ENCODE measurements around the gene PILRA. TPM values are rescaled to one million over a fixed set of nuclear protein-coding genes. Genes with fewer than 3 reads are reported as not detected.
"Not testable (repeated sequence)": the region's sequence is repeated elsewhere in the genome, so short reads cannot be mapped to it uniquely, and the experiment has no call there.

PILRA gene
- 1 to 10 TPM; 3.4 to 3.7 (median 3.5) TPM for polyA plus RNA-seq (ENCODE audit: insufficient read length in 3 of 3)

- no peak for DNase-seq (ENCODE audit: low read depth in 3 of 3, low spot score in 2 of 3)
Measured at GRCh38 chr7:100373261-100373831, at the start of gene PILRA. PILRA (plus strand) TSS chr7:100373487; CDS start chr7:100373657, 170 bp downstream.

GRCh38 chr7:100324194-100324593 lies 49.1 kb upstream of the PILRA start:
- DNase-seq (ENCODE audit: low read depth in 3 of 3, low spot score in 2 of 3) = not testable (repeated sequence)

- not testable (repeated sequence) for DNase-seq (ENCODE audit: low read depth in 3 of 3, low spot score in 2 of 3)
Measured at GRCh38 chr7:100325671-100326070, 47.6 kb upstream of the PILRA start.

GRCh38 chr7:100326914-100327313 lies 46.4 kb upstream of the PILRA start:
- DNase-seq (ENCODE audit: low read depth in 3 of 3, low spot score in 2 of 3) = not testable (repeated sequence)

- DNase-seq (ENCODE audit: low read depth in 3 of 3, low spot score in 2 of 3) = peak; percentile 77 to 86 (median 78)
Measured at GRCh38 chr7:100335566-100336466, 37.5 kb upstream of the PILRA start.

GRCh38 chr7:100338083-100338696 lies 35.1 kb upstream of the PILRA start:
- not testable (repeated sequence) for DNase-seq (ENCODE audit: low read depth in 3 of 3, low spot score in 2 of 3)

GRCh38 chr7:100341286-100341685 lies 32.0 kb upstream of the PILRA start:
- not testable (repeated sequence) for DNase-seq (ENCODE audit: low read depth in 3 of 3, low spot score in 2 of 3)

GRCh38 chr7:100342765-100343164 lies 30.5 kb upstream of the PILRA start:
- no peak for DNase-seq (ENCODE audit: low read depth in 3 of 3, low spot score in 2 of 3)

GRCh38 chr7:100344124-100344559 lies 29.1 kb upstream of the PILRA start:
- not testable (repeated sequence) for DNase-seq (ENCODE audit: low read depth in 3 of 3, low spot score in 2 of 3)

GRCh38 chr7:100344560-100345287 lies 28.6 kb upstream of the PILRA start:
- DNase-seq (ENCODE audit: low read depth in 3 of 3, low spot score in 2 of 3) = not testable (repeated sequence)

GRCh38 chr7:100345288-100345672 lies 28.0 kb upstream of the PILRA start:
- DNase-seq (ENCODE audit: low read depth in 3 of 3, low spot score in 2 of 3) = peak in 1 of 3 donors; percentile 16

GRCh38 chr7:100346921-100347320 lies 26.4 kb upstream of the PILRA start:
- no peak for DNase-seq (ENCODE audit: low read depth in 3 of 3, low spot score in 2 of 3)

GRCh38 chr7:100348805-100349204 lies 24.5 kb upstream of the PILRA start:
- DNase-seq (ENCODE audit: low read depth in 3 of 3, low spot score in 2 of 3) = no peak

GRCh38 chr7:100349757-100350156 lies 23.5 kb upstream of the PILRA start:
- no peak for DNase-seq (ENCODE audit: low read depth in 3 of 3, low spot score in 2 of 3)

- no peak for DNase-seq (ENCODE audit: low read depth in 3 of 3, low spot score in 2 of 3)
Measured at GRCh38 chr7:100351657-100352058, 21.6 kb upstream of the PILRA start.

GRCh38 chr7:100352230-100352781 lies 21.0 kb upstream of the PILRA start:
- not testable (repeated sequence) for DNase-seq (ENCODE audit: low read depth in 3 of 3, low spot score in 2 of 3)

- no peak for DNase-seq (ENCODE audit: low read depth in 3 of 3, low spot score in 2 of 3)
Measured at GRCh38 chr7:100352984-100353684, 20.2 kb upstream of the PILRA start.

GRCh38 chr7:100353685-100354330 lies 19.5 kb upstream of the PILRA start:
- DNase-seq (ENCODE audit: low read depth in 3 of 3, low spot score in 2 of 3) = no peak

GRCh38 chr7:100356416-100357068 lies 16.7 kb upstream of the PILRA start:
- no peak for DNase-seq (ENCODE audit: low read depth in 3 of 3, low spot score in 2 of 3)

Data from right renal cortex interstitium (tissue), 3 donors.